Stomach (tissue), 9 donors: ENCODE measurements around the gene ANXA2. TPM values are rescaled to one million over a fixed set of nuclear protein-coding genes. Genes with fewer than 3 reads are reported as not detected.

Source experiments
- DNase-seq, 2 donors: peaks; one replicate each; pipeline versions ENCODE4 v3.0.0 to v3.0.0-alpha.2; 2013 to 2019
- H3K27ac ChIP-seq, 5 donors: fragments of 200-600 bp in 4 of 5; sonication (generic) in 4 of 5; one replicate each; pipeline ENCODE4 v1.5.1; 2013 to 2019; ENCODE audit warnings: mild to moderate bottlenecking in 1 of 5, moderate library complexity in 1 of 5
- H3K27me3 ChIP-seq, 3 donors: fragments of 200-600 bp; sonication (generic); one replicate each; pipeline ENCODE4 v1.5.1; 2017 to 2019; ENCODE audit warnings: mixed run types in 1 of 3
- H3K36me3 ChIP-seq, 4 donors: fragments of 200-600 bp; sonication (generic); 1 replicate in 3 of 4; 2 replicates in 1 of 4; pipeline ENCODE4 v1.5.1; 2016 to 2019
- H3K4me1 ChIP-seq, 4 donors: fragments of 200-600 bp; sonication (generic); one replicate each; pipeline ENCODE4 v1.5.1; 2016 to 2019
- H3K4me3 ChIP-seq, 4 donors: fragments of 200-600 bp; sonication (generic) in 3 of 4; one replicate each; pipeline ENCODE4 v1.5.1; 2016 to 2019; ENCODE audit warnings: mild to moderate bottlenecking in 1 of 4
- H3K9me3 ChIP-seq, 4 donors: fragments of 200-600 bp; sonication (generic); one replicate each; pipeline ENCODE4 v1.5.1; 2016 to 2019
- EP300 ChIP-seq: sonication (generic); formaldehyde crosslinking; IDR thresholded peaks from one replicate; pipeline ENCODE4 v1.6.1; 2017; ENCODE audit warnings: antibody characterized with exemption
- POLR2A ChIP-seq, 4 donors: fragments of 450-650 bp; IDR thresholded peaks; one replicate each; pipeline ENCODE4 v1.6.1; 2016; ENCODE audit warnings: antibody characterized with exemption in 4 of 4, control low read depth in 2 of 4, mild to moderate bottlenecking in 1 of 4, moderate library complexity in 1 of 4
- POLR2AphosphoS5 ChIP-seq, 3 donors: sonication (generic); formaldehyde crosslinking; IDR thresholded peaks; one replicate each; pipeline ENCODE4 v1.6.1; 2016; ENCODE audit warnings: antibody characterized with exemption in 3 of 3
- WGBS, 5 donors: extraction: QIAGEN DNeasy Blood & Tissue Kit in 3 of 5; methylation state at CpG; one replicate each; pipeline versions ENCODE4 v1.1.5 to v1.1.7; 2013 to 2018; 5-methylcytosine and 5-hydroxymethylcytosine counted together
- intact Hi-C: fragments of 100-400 bp; cut with DNase I; formaldehyde crosslinking; loops from one replicate; pipeline ENCODE4 v1.15.1; 2023; ENCODE audit warnings: low total_unique reads
- polyA plus RNA-seq, 3 donors: library from polyadenylated mRNA; stranded (reverse); fragments of 200-250 nt; gene quantifications; one replicate each; pipeline ENCODE4 v1.2.3, GENCODE V29; 2013
- total RNA-seq, 5 donors: library from RNA; depleted of rRNA; stranded (reverse); fragments of >200 nt; gene quantifications; one replicate each; pipeline versions ENCODE4 v1.1.0 to v1.2.3, GENCODE V29; 2014 to 2016
- TF ChIP-seq, protein P1 (sequence below), 7 experiments: fragments of 450-650 bp in 4 of 7; fragments of 200-600 bp in 3 of 7; sonication (generic) in 3 of 7; IDR thresholded peaks; one replicate each; pipeline ENCODE4 v1.5.1; 2016 to 2019; ENCODE audit warnings: antibody characterized with exemption in 7 of 7, control low read depth in 2 of 7, mild to moderate bottlenecking in 1 of 7
- donor health status: healthy with polysubstance abuse.
- donor health status: Bipolar disorder and iron deficiency.
- donor health status: healthy.

ANXA2 gene
- total and polyA plus RNA-seq, 8 donors, result 292 to 1,332 (median 538) TPM

GRCh38 chr15:60350108-60350507 is 47.7 kb downstream of the ANXA2 start:
- TF ChIP-seq POLR2AphosphoS5 (IDR thresholded peaks at IDR 0.05), result no peak
- H3K9me3 ChIP-seq, result no peaks in the 10 kb centered on the region
- no peaks in the 10 kb centered on the region for H3K27me3 ChIP-seq
- no peak overlapping the region for H3K4me3 ChIP-seq
- peaks cover 0 to 14% (median 0%) of the 10 kb centered on the region in 4 donors for H3K4me1 ChIP-seq
- 98 to 100% (median 98%) methylated on average over 2 of the region's 2 CpGs for WGBS, 5 donors
- H3K27ac ChIP-seq, result no peak overlapping the region
- intact Hi-C loops, result no loop called here
- DNase-seq, result no peak
- H3K36me3 ChIP-seq, result peaks cover 86 to 97% (median 97%) of the 10 kb centered on the region in 4 donors

GRCh38 chr15:60349589-60349988 is 48.2 kb downstream of the ANXA2 start:
- DNase-seq, result no peak
- WGBS, 5 donors, result 80 to 92% (median 90%) methylated on average over 2 of the region's 2 CpGs
- Histone ChIP-seq H3K4me1 (peaks cover 0 to 14% (median 0%) of the 10 kb centered on the region in 4 donors), H3K9me3 (no peaks in the 10 kb centered on the region), H3K36me3 (peaks cover 81 to 97% (median 95%) of the 10 kb centered on the region in 4 donors), H3K27me3 (no peaks in the 10 kb centered on the region), H3K27ac (no peak overlapping the region), H3K4me3 (no peak overlapping the region)
- TF ChIP-seq, protein P1, sequence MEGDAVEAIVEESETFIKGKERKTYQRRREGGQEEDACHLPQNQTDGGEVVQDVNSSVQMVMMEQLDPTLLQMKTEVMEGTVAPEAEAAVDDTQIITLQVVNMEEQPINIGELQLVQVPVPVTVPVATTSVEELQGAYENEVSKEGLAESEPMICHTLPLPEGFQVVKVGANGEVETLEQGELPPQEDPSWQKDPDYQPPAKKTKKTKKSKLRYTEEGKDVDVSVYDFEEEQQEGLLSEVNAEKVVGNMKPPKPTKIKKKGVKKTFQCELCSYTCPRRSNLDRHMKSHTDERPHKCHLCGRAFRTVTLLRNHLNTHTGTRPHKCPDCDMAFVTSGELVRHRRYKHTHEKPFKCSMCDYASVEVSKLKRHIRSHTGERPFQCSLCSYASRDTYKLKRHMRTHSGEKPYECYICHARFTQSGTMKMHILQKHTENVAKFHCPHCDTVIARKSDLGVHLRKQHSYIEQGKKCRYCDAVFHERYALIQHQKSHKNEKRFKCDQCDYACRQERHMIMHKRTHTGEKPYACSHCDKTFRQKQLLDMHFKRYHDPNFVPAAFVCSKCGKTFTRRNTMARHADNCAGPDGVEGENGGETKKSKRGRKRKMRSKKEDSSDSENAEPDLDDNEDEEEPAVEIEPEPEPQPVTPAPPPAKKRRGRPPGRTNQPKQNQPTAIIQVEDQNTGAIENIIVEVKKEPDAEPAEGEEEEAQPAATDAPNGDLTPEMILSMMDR (IDR thresholded peaks at IDR 0.05), result no peak
- TF ChIP-seq POLR2A (IDR thresholded peaks at IDR 0.05) (no peak), EP300 (no peak)
- intact Hi-C loops, result no loop called here

GRCh38 chr15:60347480-60348049 is 50.2 kb downstream of the ANXA2 start:
- TF ChIP-seq EP300, result no peak
- no peak for TF ChIP-seq POLR2AphosphoS5 (IDR thresholded peaks at IDR 0.05)
- TF ChIP-seq POLR2A (IDR thresholded peaks at IDR 0.05), result no peak
- TF ChIP-seq, protein P1 (IDR thresholded peaks at IDR 0.05), result no peak
- peaks cover 62 to 78% (median 75%) of the 10 kb centered on the region in 4 donors for H3K36me3 ChIP-seq
- intact Hi-C loops, result no loop called here
- H3K4me1 ChIP-seq, result peaks cover 0 to 14% (median 0%) of the 10 kb centered on the region in 4 donors
- H3K9me3 ChIP-seq, result no peaks in the 10 kb centered on the region
- no peak for DNase-seq
- no peak overlapping the region for H3K27ac ChIP-seq
- WGBS, 5 donors, result 83 to 96% (median 91%) methylated on average over 13 of the region's 13 CpGs
- H3K4me3 ChIP-seq, result no peak overlapping the region
- no peaks in the 10 kb centered on the region for H3K27me3 ChIP-seq

DNA sequence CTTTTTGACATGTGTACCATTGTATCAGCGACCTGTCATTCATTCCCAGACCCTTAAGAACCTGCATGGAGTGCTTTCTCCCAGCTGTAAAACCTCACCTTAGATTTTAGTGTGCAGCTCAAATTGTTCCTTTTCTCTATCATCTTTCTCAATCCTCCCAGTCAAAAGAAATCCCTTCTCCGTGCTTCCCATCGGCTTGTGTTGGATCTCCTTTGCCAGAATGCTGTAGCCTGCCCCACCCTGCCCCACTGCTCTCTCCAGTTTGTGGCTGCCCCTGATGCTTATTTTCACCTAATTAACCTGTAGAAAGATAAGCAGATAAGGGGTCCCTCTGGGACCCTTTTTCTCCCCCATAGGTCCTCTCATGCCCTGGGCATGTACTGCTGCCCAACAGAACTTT is 51.1 kb downstream of the ANXA2 start:
- Histone ChIP-seq H3K36me3 (peaks cover 53 to 69% (median 66%) of the 10 kb centered on the region in 4 donors), H3K9me3 (no peaks in the 10 kb centered on the region), H3K4me3 (no peak overlapping the region), H3K27ac (no peak overlapping the region), H3K4me1 (peaks cover 0 to 14% (median 0%) of the 10 kb centered on the region in 4 donors), H3K27me3 (no peaks in the 10 kb centered on the region)
- intact Hi-C loops, result no loop called here
- 95 to 99% (median 97%) methylated on average over 3 of the region's 3 CpGs for WGBS, 5 donors
- no peak for TF ChIP-seq POLR2A (IDR thresholded peaks at IDR 0.05)
- TF ChIP-seq, protein P1 (IDR thresholded peaks at IDR 0.05), result no peak
- no peak for TF ChIP-seq POLR2AphosphoS5 (IDR thresholded peaks at IDR 0.05)
- no peak for TF ChIP-seq EP300
- no peak for DNase-seq

GRCh38 chr15:60346077-60346476 is 51.7 kb downstream of the ANXA2 start:
- no peak overlapping the region for H3K4me3 ChIP-seq
- H3K36me3 ChIP-seq, result peaks cover 47 to 63% (median 60%) of the 10 kb centered on the region in 4 donors
- H3K27ac ChIP-seq, result no peak overlapping the region
- H3K9me3 ChIP-seq, result no peaks in the 10 kb centered on the region
- peaks cover 0 to 11% (median 0%) of the 10 kb centered on the region in 4 donors for H3K4me1 ChIP-seq
- no peaks in the 10 kb centered on the region for H3K27me3 ChIP-seq
- TF ChIP-seq EP300, result no peak
- no peak for TF ChIP-seq POLR2AphosphoS5 (IDR thresholded peaks at IDR 0.05)
- no peak for TF ChIP-seq POLR2A (IDR thresholded peaks at IDR 0.05)
- 90 to 96% (median 93%) methylated on average over 3 of the region's 3 CpGs for WGBS, 5 donors
- DNase-seq, result no peak
- intact Hi-C loops, result no loop called here
